SIG-M5 treated with dmso at 0.1 percent for 504 hours (cell line): ENCODE data around the gene NCKAP5.

Experiments
- DNase-seq: peaks from one replicate; lab custom pipeline; 2025; ENCODE audit not compliant: unreplicated experiment; lab: John Stamatoyannopoulos, UW

The NCKAP5 gene

GRCh38 chr2:133171393-133172004 lies 396.8 kb downstream of the NCKAP5 start:
- DNase-seq, result peak; percentile 65

GRCh38 chr2:133169274-133169912 lies 398.9 kb downstream of the NCKAP5 start:
- no peak for DNase-seq

- no peak for DNase-seq
These were observed 400.3 kb downstream of the NCKAP5 start for GRCh38 chr2:133167990-133168389.

- no peak for DNase-seq
These were observed 401.0 kb downstream of the NCKAP5 start for GRCh38 chr2:133167223-133167622.

GRCh38 chr2:133166031-133166430 lies 402.2 kb downstream of the NCKAP5 start:
- no peak for DNase-seq

- no peak for DNase-seq
These were observed 405.2 kb downstream of the NCKAP5 start for GRCh38 chr2:133163111-133163510.

- no peak for DNase-seq
These were observed 409.8 kb downstream of the NCKAP5 start for GRCh38 chr2:133158442-133158841.

GRCh38 chr2:133158024-133158423 lies 410.2 kb downstream of the NCKAP5 start:
- DNase-seq, result no peak

GRCh38 chr2:133157141-133157540 lies 411.1 kb downstream of the NCKAP5 start:
- no peak for DNase-seq

- DNase-seq, result no peak
These were observed 415.5 kb downstream of the NCKAP5 start for GRCh38 chr2:133152801-133153200.

GRCh38 chr2:133148187-133148586 lies 420.1 kb downstream of the NCKAP5 start:
- no peak for DNase-seq

- DNase-seq, result no peak
These were observed 421.4 kb downstream of the NCKAP5 start for GRCh38 chr2:133146893-133147292.

GRCh38 chr2:133143645-133144044 lies 424.6 kb downstream of the NCKAP5 start:
- DNase-seq, result no peak

- DNase-seq, result no peak
These were observed 426.2 kb downstream of the NCKAP5 start for GRCh38 chr2:133142087-133142486.

GRCh38 chr2:133140620-133141019 lies 427.6 kb downstream of the NCKAP5 start:
- DNase-seq, result no peak

- DNase-seq, result no peak
These were observed 428.3 kb downstream of the NCKAP5 start for GRCh38 chr2:133139847-133140533.

- no peak for DNase-seq
These were observed 429.6 kb downstream of the NCKAP5 start for GRCh38 chr2:133138693-133139092.

GRCh38 chr2:133135035-133135654 lies 433.1 kb downstream of the NCKAP5 start:
- no peak for DNase-seq

GRCh38 chr2:133130548-133131246 lies 437.6 kb downstream of the NCKAP5 start:
- DNase-seq, result no peak

- no peak for DNase-seq
These were observed 443.8 kb downstream of the NCKAP5 start for GRCh38 chr2:133124446-133124845.

- no peak for DNase-seq
These were observed 444.4 kb downstream of the NCKAP5 start for GRCh38 chr2:133123904-133124303.
